SK-N-MC (cell line): ENCODE measurements around the gene NOB1.
"Not testable (repeated sequence)": the region's sequence is repeated elsewhere in the genome, so short reads cannot be mapped to it uniquely, and the experiment has no call there.

Experiments used
- EZH2 ChIP-seq: fragments of 200-600 bp; sonication (generic); IDR thresholded peaks from one replicate; pipeline ENCODE4 v1.6.1; 2017; ENCODE audit warnings: antibody characterized with exemption
- POLR2AphosphoS5 ChIP-seq: IDR thresholded peaks from 2 replicates; pipeline ENCODE4 v1.6.1; 2012; ENCODE audit warnings: mild to moderate bottlenecking, low read depth, low read length, borderline replicate concordance

DNA sequence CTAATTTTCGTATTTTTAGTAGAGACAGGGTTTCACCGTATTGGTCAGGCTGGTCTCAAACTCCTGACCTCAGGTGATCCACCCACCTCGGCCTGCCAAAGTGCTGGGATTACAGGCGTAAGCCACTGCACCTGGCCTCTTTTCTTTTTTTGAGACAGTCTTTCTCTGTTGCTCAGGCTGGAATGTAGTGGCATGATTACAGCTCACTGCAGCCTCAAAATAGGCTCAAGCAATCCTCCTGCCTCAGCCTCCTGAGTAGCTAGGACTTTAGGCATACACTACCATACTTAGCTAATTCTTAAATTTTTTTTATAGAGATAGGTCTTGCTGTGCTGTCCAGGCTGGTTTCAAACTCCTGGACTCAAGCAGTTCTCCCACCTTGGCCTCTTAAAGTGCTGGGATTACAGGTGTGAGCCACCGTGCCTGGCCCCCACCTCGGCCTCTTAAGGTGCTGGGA, 36.7 kb upstream of the NOB1 start:
- not testable (repeated sequence) for TF ChIP-seq EZH2, POLR2AphosphoS5
